GM12878 (cell line): ENCODE measurements around the gene CDKN2B-AS1.

Source experiments
- ASH2L ChIP-seq: fragments of 300-600, 200-600 bp; sonication (generic); IDR thresholded peaks from 2 replicates; pipeline ENCODE4 v1.6.1; 2017; ENCODE audit warnings: low read depth, mild to moderate bottlenecking, borderline replicate concordance
- BCL11A ChIP-seq: IDR thresholded peaks from 2 replicates; pipeline ENCODE4 v1.6.1; 2011; ENCODE audit warnings: low read depth, low read length
- E2F4 ChIP-seq: IDR thresholded peaks from 2 replicates; pipeline ENCODE4 v1.6.1; 2012; ENCODE audit warnings: low read depth, low read length, improper control_type of control experiment
- KDM1A ChIP-seq: fragments of 200-600 bp; sonication (generic); IDR thresholded peaks from 2 replicates; pipeline ENCODE4 v1.6.1; 2016; ENCODE audit warnings: borderline replicate concordance
- MAX ChIP-seq: IDR thresholded peaks from 2 replicates; pipeline ENCODE4 v1.6.1; 2012; ENCODE audit warnings: low read depth, low read length, improper control_type of control experiment
- POLR2A ChIP-seq: IDR thresholded peaks from 2 replicates; pipeline ENCODE4 v1.6.1; 2011; ENCODE audit warnings: low read depth, mild to moderate bottlenecking, low read length
- SUZ12 ChIP-seq: fragments of 200-600 bp; sonication (generic); IDR thresholded peaks from one replicate; pipeline ENCODE4 v1.6.1; 2018; ENCODE audit warnings: antibody characterized with exemption, mild to moderate bottlenecking; ENCODE audit not compliant: unreplicated experiment
- ZNF274 ChIP-seq: IDR thresholded peaks from one replicate; pipeline ENCODE4 v1.8.0; 2011; ENCODE audit not compliant: insufficient read length, insufficient read depth
- TF ChIP-seq, protein P1 (sequence below), 3 experiments: IDR thresholded peaks in 2 of 3; conservative IDR thresholded peaks in 1 of 3; 2 replicates each; pipeline ENCODE4 v1.5.1; 2011; ENCODE audit warnings: low read depth in 3 of 3, low read length in 3 of 3, mild to moderate bottlenecking in 3 of 3, control low read depth in 2 of 3, moderate library complexity in 2 of 3, inconsistent platforms in 1 of 3, mixed read lengths in 1 of 3; ENCODE audit not compliant: control insufficient read depth in 2 of 3, insufficient read depth in 1 of 3; ENCODE audit errors: extremely low read depth in 1 of 3

GRCh38 chr9:22120595-22120994 lies 126.0 kb downstream of the CDKN2B-AS1 start:
- TF ChIP-seq, protein P1, sequence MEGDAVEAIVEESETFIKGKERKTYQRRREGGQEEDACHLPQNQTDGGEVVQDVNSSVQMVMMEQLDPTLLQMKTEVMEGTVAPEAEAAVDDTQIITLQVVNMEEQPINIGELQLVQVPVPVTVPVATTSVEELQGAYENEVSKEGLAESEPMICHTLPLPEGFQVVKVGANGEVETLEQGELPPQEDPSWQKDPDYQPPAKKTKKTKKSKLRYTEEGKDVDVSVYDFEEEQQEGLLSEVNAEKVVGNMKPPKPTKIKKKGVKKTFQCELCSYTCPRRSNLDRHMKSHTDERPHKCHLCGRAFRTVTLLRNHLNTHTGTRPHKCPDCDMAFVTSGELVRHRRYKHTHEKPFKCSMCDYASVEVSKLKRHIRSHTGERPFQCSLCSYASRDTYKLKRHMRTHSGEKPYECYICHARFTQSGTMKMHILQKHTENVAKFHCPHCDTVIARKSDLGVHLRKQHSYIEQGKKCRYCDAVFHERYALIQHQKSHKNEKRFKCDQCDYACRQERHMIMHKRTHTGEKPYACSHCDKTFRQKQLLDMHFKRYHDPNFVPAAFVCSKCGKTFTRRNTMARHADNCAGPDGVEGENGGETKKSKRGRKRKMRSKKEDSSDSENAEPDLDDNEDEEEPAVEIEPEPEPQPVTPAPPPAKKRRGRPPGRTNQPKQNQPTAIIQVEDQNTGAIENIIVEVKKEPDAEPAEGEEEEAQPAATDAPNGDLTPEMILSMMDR (IDR thresholded peaks at IDR 0.05 in 2 of 3, conservative IDR thresholded peaks at IDR 0.05 in 1 of 3; ENCODE audit: control insufficient read depth in 2 of 3, extremely low read depth in 1 of 3, insufficient read depth in 1 of 3, low read depth in 3 of 3, low read length in 3 of 3): no peak
- TF ChIP-seq SUZ12 (no peak), ZNF274 (no peak), BCL11A (no peak), ASH2L (no peak), POLR2A (no peak), MAX (no peak), E2F4 (no peak), KDM1A (no peak)
